Suprapubic skin (tissue), 3 donors: ENCODE results near the gene VWC2L.

Source experiments
- EP300 ChIP-seq: sonication (generic); formaldehyde crosslinking; IDR thresholded peaks from one replicate; pipeline ENCODE4 v1.6.1; 2017; ENCODE audit warnings: antibody characterized with exemption
- TF ChIP-seq, protein P1 (sequence below), 2 donors: fragments of 200-600 bp in 1 of 2; fragments of 450-650 bp in 1 of 2; sonication (generic) in 1 of 2; IDR thresholded peaks; one replicate each; pipeline ENCODE4 v1.5.1; 2016 to 2019; ENCODE audit warnings: antibody characterized with exemption in 2 of 2, mild to moderate bottlenecking in 1 of 2, moderate library complexity in 1 of 2

DNA sequence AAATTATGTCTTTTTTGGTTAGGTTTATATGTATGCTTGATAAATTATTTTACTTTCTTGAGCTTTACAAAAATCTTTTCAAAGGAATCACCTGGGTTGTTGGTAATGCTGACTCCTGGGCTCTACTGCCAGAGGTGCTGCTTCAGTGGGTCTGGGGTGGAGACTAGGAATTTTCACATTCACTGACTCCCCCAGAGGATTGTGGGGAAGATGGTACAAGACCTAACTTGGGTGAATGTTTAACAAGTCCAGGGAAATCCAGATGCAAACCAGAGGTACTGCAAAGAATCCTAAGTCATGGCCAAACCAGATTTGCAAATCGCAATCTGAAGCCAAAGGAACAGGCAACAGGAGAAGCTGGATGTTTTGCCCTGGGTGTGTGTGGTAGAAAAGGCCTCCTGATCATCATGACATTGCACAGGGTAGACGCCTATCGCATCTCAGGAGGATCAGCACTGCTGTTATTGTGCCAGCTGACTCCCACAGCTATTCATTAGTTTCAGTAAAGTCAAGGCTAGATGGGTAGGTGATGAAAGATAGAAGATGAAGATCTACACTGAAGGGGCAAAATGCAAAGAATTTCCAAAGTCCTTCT is 213.4 kb downstream of the VWC2L start:
- TF ChIP-seq, protein P1, sequence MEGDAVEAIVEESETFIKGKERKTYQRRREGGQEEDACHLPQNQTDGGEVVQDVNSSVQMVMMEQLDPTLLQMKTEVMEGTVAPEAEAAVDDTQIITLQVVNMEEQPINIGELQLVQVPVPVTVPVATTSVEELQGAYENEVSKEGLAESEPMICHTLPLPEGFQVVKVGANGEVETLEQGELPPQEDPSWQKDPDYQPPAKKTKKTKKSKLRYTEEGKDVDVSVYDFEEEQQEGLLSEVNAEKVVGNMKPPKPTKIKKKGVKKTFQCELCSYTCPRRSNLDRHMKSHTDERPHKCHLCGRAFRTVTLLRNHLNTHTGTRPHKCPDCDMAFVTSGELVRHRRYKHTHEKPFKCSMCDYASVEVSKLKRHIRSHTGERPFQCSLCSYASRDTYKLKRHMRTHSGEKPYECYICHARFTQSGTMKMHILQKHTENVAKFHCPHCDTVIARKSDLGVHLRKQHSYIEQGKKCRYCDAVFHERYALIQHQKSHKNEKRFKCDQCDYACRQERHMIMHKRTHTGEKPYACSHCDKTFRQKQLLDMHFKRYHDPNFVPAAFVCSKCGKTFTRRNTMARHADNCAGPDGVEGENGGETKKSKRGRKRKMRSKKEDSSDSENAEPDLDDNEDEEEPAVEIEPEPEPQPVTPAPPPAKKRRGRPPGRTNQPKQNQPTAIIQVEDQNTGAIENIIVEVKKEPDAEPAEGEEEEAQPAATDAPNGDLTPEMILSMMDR (IDR thresholded peaks at IDR 0.05), result no peak
- no peak for TF ChIP-seq EP300
